ENCODE measurements around the gene TOM1L1. TPM values are rescaled to one million over a fixed set of nuclear protein-coding genes. Genes with fewer than 3 reads are reported as not detected.

The TOM1L1 gene
- total RNA-seq, 1 experiment from 2014 or later: 112 TPM

DNA sequence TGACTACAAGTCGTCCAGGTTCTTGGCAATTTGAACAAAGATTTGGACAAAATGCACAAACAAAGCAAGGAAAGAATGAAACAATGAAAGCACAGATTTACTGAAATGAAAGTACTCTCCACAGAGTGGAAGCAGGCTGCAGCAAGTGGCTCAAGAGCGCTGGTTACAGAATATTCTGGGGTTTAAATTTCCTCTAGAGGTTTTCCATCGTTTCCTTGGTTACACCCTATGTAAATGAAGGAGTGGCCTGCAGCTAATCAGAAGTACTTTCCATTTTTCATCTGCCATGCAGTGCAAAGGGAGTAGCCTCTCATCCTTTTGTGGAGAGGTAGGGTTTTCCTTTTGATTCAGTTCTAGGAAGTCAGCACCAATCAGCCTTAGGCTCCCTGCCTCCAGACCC lies 79.7 kb downstream of the TOM1L1 start:
- DNase-seq (ENCODE audit: extremely low read depth, low read depth): no peak

- DNase-seq (ENCODE audit: extremely low read depth, low read depth): no peak
These were observed 81.7 kb downstream of the TOM1L1 start for GRCh38 chr17:54982399-54982798.

GRCh38 chr17:54983260-54983659 lies 82.6 kb downstream of the TOM1L1 start:
- no peak for DNase-seq (ENCODE audit: extremely low read depth, low read depth)

GRCh38 chr17:54985476-54985875 lies 84.8 kb downstream of the TOM1L1 start:
- no peak for DNase-seq (ENCODE audit: extremely low read depth, low read depth)

GRCh38 chr17:54990118-54990517 lies 89.5 kb downstream of the TOM1L1 start:
- DNase-seq (ENCODE audit: extremely low read depth, low read depth): no peak

GRCh38 chr17:54991567-54991966 lies 90.9 kb downstream of the TOM1L1 start:
- DNase-seq (ENCODE audit: extremely low read depth, low read depth): no peak

GRCh38 chr17:54992797-54993639 lies 92.4 kb downstream of the TOM1L1 start:
- peak; percentile 64 for DNase-seq (ENCODE audit: extremely low read depth, low read depth)

DNA sequence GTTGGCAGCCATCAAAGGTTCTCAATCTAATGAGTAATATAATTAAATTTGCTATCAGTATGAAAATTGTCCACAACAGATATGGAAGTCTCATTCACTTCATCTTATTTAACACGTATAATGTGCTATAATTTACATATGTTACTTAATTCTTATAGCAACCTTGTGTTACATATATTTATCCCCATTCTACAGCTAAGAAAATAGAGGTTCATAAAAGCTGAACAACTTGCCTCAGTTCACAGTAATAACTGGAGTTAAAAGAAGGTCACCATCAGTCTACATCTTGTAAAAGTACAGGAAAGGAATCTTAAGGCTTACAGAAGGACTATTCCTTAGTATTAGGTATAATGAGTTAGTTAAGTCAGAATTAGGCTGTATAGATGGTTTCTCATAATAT lies 95.8 kb downstream of the TOM1L1 start:
- DNase-seq (ENCODE audit: extremely low read depth, low read depth): no peak

DNA sequence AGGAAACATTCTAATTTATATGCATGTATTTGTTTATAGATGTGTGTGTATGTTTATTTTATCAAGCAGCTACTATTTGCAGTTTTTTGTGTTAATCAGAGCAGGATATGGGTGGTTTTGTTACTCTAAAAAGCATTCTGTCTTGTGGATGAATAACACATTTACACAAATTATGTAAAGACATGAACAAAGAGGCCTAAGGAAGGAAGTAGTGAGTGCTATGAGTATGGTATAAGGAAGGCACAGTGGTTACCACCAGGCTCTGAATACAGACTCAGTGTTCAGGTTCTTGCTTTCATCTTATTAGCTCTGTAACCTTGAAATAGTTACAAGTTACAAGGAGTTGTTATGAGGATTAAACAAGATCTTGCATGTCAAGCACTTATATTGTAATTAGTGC lies 101.8 kb downstream of the TOM1L1 start:
- no peak for DNase-seq (ENCODE audit: extremely low read depth, low read depth)

- DNase-seq (ENCODE audit: extremely low read depth, low read depth): no peak
These were observed 103.8 kb downstream of the TOM1L1 start for GRCh38 chr17:55004484-55004883.

GRCh38 chr17:55005520-55005919 lies 104.9 kb downstream of the TOM1L1 start:
- peak; percentile 14 for DNase-seq (ENCODE audit: extremely low read depth, low read depth)

Small RNAs within 50 kb of the gene (small RNA-seq; reads per million reads assigned to genes)
- 0 reads per million in 2 experiments for gene AC007485.1

Other genes with a start within 250 kb of the TOM1L1 start
- 74.2 and 97.8 TPM in 2 replicates for gene COX11, start 67.8 kb downstream of the TOM1L1 start, total RNA-seq (2014; rRNA removed; shearing (Covaris generic))
- 9.7 and 17.5 TPM in 2 replicates for gene STXBP4, start 67.9 kb downstream of the TOM1L1 start, total RNA-seq (2014; rRNA removed; shearing (Covaris generic))